GM12873 (cell line): ENCODE results near the gene TBCK.

Experiments used
- TF ChIP-seq, protein P1 (sequence below): IDR thresholded peaks from 2 replicates; pipeline ENCODE4 v1.5.1; 2012; ENCODE audit warnings: low read depth, mild to moderate bottlenecking, moderate library complexity, low read length, control low read depth; ENCODE audit not compliant: insufficient read depth; ENCODE audit errors: missing control alignments

TBCK gene

DNA sequence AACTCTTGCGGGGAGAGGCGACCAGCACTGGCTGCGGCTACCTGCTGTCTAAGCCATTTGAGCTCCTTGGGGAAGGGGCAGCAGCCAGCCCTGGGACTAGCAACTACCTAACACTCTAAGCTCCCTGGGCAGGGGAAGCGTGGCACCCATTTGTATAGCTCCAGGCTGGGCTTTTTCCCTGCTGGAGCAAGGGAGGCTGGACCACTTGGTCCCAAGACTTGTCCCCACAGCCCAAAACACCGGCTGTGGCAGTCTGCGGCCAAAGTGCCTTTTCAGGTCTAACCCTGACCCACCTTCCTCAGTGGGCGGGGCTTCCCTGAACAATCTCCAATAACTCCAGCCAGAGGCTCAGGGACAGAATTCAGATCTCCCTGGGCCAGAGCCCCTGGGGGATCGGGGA lies 232.9 kb downstream of the TBCK start:
- TF ChIP-seq, protein P1, sequence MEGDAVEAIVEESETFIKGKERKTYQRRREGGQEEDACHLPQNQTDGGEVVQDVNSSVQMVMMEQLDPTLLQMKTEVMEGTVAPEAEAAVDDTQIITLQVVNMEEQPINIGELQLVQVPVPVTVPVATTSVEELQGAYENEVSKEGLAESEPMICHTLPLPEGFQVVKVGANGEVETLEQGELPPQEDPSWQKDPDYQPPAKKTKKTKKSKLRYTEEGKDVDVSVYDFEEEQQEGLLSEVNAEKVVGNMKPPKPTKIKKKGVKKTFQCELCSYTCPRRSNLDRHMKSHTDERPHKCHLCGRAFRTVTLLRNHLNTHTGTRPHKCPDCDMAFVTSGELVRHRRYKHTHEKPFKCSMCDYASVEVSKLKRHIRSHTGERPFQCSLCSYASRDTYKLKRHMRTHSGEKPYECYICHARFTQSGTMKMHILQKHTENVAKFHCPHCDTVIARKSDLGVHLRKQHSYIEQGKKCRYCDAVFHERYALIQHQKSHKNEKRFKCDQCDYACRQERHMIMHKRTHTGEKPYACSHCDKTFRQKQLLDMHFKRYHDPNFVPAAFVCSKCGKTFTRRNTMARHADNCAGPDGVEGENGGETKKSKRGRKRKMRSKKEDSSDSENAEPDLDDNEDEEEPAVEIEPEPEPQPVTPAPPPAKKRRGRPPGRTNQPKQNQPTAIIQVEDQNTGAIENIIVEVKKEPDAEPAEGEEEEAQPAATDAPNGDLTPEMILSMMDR: no peak

DNA sequence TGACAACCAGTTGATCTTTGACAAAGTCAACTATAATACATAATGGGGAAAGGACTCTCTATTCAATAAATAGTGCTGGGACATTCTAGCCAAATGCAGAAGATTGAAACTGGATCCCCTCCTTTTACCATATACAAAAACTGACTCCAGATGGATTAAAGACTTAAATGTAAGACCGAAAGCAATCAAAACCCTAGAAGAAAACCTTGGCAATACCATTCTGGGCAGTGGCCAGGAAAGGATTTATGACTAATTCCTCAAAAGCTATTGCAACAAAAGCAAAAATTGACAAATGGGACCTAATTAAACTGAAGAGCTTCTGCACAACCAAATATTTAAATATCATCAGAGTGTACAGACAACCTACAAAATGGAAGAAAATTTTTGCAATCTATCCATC lies 235.6 kb downstream of the TBCK start:
- TF ChIP-seq, protein P1: no peak

DNA sequence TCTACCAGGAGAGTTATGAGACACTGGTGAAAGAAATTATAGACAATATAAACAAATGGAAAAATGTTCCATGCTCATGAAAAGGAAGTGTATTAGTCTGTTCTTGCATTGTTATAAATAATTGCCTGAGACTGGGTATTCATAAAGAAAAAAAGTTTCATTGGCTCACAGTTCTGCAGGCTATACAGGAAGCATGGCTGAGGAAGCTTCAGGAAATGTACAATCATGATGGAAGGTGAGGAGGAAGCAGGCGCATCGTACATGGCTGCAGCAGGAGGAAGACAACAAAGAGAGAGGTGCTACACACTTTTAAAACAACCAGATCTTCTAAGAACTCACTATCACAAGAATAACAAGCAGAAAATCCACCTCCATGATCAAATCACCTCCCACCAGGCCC lies 236.4 kb downstream of the TBCK start:
- TF ChIP-seq, protein P1: no peak

DNA sequence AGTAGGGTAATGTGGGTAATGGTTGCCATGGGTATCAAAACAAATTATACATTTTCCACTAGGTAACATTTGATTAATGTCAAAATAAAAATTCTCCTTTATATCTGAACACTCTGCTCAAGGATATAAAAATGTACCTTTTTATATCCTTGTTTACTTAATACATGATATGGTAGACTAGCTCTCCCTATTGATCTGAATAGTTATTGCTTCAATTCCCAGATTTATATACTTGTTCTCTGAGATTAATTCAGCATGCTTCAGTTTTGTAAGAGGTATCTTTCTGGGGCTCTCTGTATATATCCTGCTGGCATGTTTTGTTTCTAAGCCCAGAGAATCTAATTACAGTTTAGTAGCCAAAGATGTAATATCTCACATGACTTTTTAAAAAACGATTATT lies 251.0 kb downstream of the TBCK start:
- TF ChIP-seq, protein P1: no peak

DNA sequence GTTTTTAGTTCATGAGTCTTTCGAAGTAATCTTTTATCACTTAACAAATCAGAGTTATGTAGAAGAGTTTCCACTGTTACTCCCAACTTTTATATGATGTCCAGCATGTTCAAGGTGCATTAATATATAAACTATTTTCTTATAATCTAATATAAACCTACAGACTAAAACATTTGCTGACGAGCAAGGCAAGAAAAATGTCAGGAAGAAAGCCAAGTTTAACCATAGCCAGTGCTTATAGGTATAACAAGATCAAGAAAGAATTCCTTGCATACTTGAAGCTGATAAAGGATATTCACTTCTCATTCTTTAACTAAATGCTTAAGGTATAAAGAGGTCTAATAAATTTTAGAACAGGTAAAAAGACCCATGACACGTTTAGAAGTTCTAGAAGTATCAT lies 253.0 kb downstream of the TBCK start:
- TF ChIP-seq, protein P1: no peak

DNA sequence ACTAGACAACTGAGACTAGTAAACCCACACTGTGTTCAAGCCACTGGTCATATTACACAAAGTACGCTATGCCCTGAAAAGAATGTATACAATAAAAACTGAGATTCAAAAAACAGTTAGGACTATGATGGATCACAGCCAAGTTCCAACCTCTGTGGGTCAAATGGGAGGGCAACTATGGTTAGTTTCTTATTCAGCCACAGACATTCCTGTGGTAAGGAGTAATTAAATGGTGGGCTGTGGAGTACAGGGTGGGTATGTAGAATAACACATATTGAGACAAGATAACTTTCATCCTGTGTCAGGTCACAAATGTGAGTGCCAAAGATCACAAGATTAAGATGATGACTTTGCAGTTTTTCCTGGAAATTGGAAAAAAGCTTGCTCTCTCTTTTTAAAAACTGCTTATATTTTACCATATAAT lies 253.5 kb downstream of the TBCK start:
- TF ChIP-seq, protein P1: no peak

DNA sequence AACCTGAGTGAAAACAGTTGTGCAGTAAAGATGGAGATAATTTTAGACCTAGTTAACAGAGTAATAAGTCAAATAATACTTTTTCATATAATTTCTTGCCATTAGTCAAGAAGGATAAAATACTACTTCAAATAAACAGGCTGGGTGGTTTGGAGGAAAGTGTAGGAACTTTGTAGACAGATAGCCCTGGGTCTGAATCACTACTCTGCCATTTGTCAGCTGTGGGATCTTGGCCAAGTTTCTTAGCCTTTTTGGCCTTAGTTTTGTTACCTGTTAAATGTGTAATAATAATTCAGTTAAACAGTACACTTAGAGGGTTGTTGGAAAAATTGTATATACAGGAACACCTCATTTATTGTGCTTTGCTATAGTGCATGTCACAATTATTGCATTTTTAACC lies 257.1 kb downstream of the TBCK start:
- TF ChIP-seq, protein P1: no peak
